Testis (tissue), 3 donors: ENCODE results near the gene MICAL1. TPM values are rescaled to one million over a fixed set of nuclear protein-coding genes. Genes with fewer than 3 reads are reported as not detected.

ENCODE experiments used
- DNase-seq: peaks from one replicate; pipeline ENCODE4 v3.0.0-alpha.2; 2019
- H3K27ac ChIP-seq, 2 donors: fragments of 200-600 bp; sonication (generic); one replicate each; pipeline ENCODE4 v1.5.1; 2019
- H3K27me3 ChIP-seq: fragments of 200-600 bp; sonication (generic); one replicate; pipeline ENCODE4 v1.5.1; 2019
- H3K36me3 ChIP-seq: fragments of 200-600 bp; sonication (generic); one replicate; pipeline ENCODE4 v1.5.1; 2017; ENCODE audit warnings: low read depth; ENCODE audit errors: missing control alignments
- H3K4me1 ChIP-seq: fragments of 200-600 bp; sonication (generic); one replicate; pipeline ENCODE4 v1.5.1; 2019
- H3K4me3 ChIP-seq, 2 donors: fragments of 200-600 bp; sonication (generic); one replicate each; pipeline ENCODE4 v1.5.1; 2017 to 2019
- H3K9me3 ChIP-seq: fragments of 200-600 bp; sonication (generic); one replicate; pipeline ENCODE4 v1.5.1; 2017
- CTCF ChIP-seq, 3 experiments: fragments of 450-650 bp in 2 of 3; fragments of 200-600 bp in 1 of 3; sonication (generic) in 1 of 3; IDR thresholded peaks; one replicate each; pipeline ENCODE4 v1.5.1; 2016 to 2019; ENCODE audit warnings: antibody characterized with exemption in 3 of 3, mild to moderate bottlenecking in 2 of 3, moderate library complexity in 1 of 3
- POLR2A ChIP-seq: fragments of 450-650 bp; IDR thresholded peaks from one replicate; pipeline ENCODE4 v1.6.1; 2017; ENCODE audit warnings: antibody characterized with exemption, mild to moderate bottlenecking, moderate library complexity
- WGBS, 2 donors: methylation state at CpG; one replicate each; pipeline ENCODE4 v1.1.5; 2018; 5-methylcytosine and 5-hydroxymethylcytosine counted together
- intact Hi-C: fragments of 100-400 bp; cut with DNase I; formaldehyde crosslinking; loops from one replicate; pipeline ENCODE4 v1.15.1; 2023; ENCODE audit warnings: low total_unique reads
- polyA plus RNA-seq: library from polyadenylated mRNA; stranded (reverse); fragments of 350-450 nt; fragmentation: Illumina TruSeq; extraction: RNeasy Lipid Tissue Mini Kit (QIAGEN cat#74804); gene quantifications from one replicate; pipeline ENCODE4 v1.2.3, GENCODE V29; 2014; ENCODE audit warnings: low read depth, low replicate concordance; ENCODE audit not compliant: insufficient read depth
- total RNA-seq, 2 donors: library from RNA; depleted of rRNA; stranded (reverse); fragments of >200 nt; gene quantifications; one replicate each; pipeline ENCODE4 v1.2.3, GENCODE V29; 2016

The MICAL1 gene
- total and polyA plus RNA-seq, 3 donors from 2014 or later = 34.6 to 61.9 (median 50.3) TPM

- no peaks in the 10 kb centered on the region for H3K27me3 ChIP-seq
- peaks cover 4% of the 10 kb centered on the region for H3K4me1 ChIP-seq
- WGBS, 2 donors = 76 to 93% methylated on average over 4 to 15 of the region's 15 CpGs
- H3K9me3 ChIP-seq = no peaks in the 10 kb centered on the region
- DNase-seq = no peak
- no peak overlapping the region for H3K27ac ChIP-seq
- no peak overlapping the region for H3K4me3 ChIP-seq
- TF ChIP-seq CTCF (IDR thresholded peaks at IDR 0.05) (no peak), POLR2A (no peak)
- H3K36me3 ChIP-seq = no peaks in the 10 kb centered on the region
- intact Hi-C loops = no loop called here
These were observed 9.5 kb downstream of the MICAL1 start for GRCh38 chr6:109446072-109446471.

GRCh38 chr6:109445382-109445781 is 10.2 kb downstream of the MICAL1 start:
- Histone ChIP-seq H3K9me3 (no peaks in the 10 kb centered on the region), H3K4me1 (peaks cover 4% of the 10 kb centered on the region), H3K27ac (no peak overlapping the region), H3K27me3 (no peaks in the 10 kb centered on the region), H3K4me3 (no peak overlapping the region), H3K36me3 (no peaks in the 10 kb centered on the region)
- 87 to 90% methylated on average over 9 of the region's 9 CpGs for WGBS, 2 donors
- intact Hi-C loops = no loop called here
- TF ChIP-seq POLR2A = no peak
- TF ChIP-seq CTCF (IDR thresholded peaks at IDR 0.05) = no peak
- no peak for DNase-seq

- Histone ChIP-seq H3K9me3 (no peaks in the 10 kb centered on the region), H3K4me3 (no peak overlapping the region), H3K36me3 (no peaks in the 10 kb centered on the region), H3K27me3 (no peaks in the 10 kb centered on the region), H3K4me1 (peaks cover 4% of the 10 kb centered on the region), H3K27ac (no peak overlapping the region)
- TF ChIP-seq CTCF (IDR thresholded peaks at IDR 0.05) (no peak), POLR2A (no peak)
- intact Hi-C loops = no loop called here
- WGBS, 2 donors = 92 to 93% methylated on average over 5 to 10 of the region's 10 CpGs
- DNase-seq = no peak
These were observed 12.1 kb downstream of the MICAL1 start for GRCh38 chr6:109443425-109443950.

- no peaks in the 10 kb centered on the region for H3K27me3 ChIP-seq
- H3K9me3 ChIP-seq = no peaks in the 10 kb centered on the region
- TF ChIP-seq CTCF (IDR thresholded peaks at IDR 0.05) (no peak), POLR2A (no peak)
- intact Hi-C loops = no loop called here
- H3K4me3 ChIP-seq = no peak overlapping the region
- DNase-seq = no peak
- 95 to 100% methylated on average over 3 to 6 of the region's 6 CpGs for WGBS, 2 donors
- peaks cover 4% of the 10 kb centered on the region for H3K4me1 ChIP-seq
- no peak overlapping the region for H3K27ac ChIP-seq
- no peaks in the 10 kb centered on the region for H3K36me3 ChIP-seq
These were observed 13.1 kb downstream of the MICAL1 start for GRCh38 chr6:109442393-109442924.
